Liver (tissue), 9 donors: ENCODE results near the gene PALMD. TPM values are rescaled to one million over a fixed set of nuclear protein-coding genes. Genes with fewer than 3 reads are reported as not detected.

Source experiments
- DNase-seq: peaks from one replicate; pipeline ENCODE4 v3.0.0-alpha.2; 2017; ENCODE audit warnings: low spot score
- H3K27ac ChIP-seq, 2 donors: one replicate each; pipeline ENCODE4 v1.7.0; 2013; ENCODE audit warnings: inconsistent platforms in 2 of 2, low read length in 2 of 2, control low read depth in 1 of 2, low read depth in 1 of 2, mild to moderate bottlenecking in 1 of 2
- H3K27me3 ChIP-seq, 4 donors: one replicate each; pipeline versions ENCODE4 v1.6.1 to v1.7.0; 2013; ENCODE audit warnings: low read length in 3 of 4, inconsistent platforms in 1 of 4, mild to moderate bottlenecking in 1 of 4, moderate library complexity in 1 of 4; ENCODE audit not compliant: control insufficient read depth in 4 of 4, insufficient read depth in 4 of 4
- H3K36me3 ChIP-seq, 4 donors: one replicate each; pipeline versions ENCODE4 v1.6.1 to v1.7.0; 2013; ENCODE audit warnings: low read length in 3 of 4, mild to moderate bottlenecking in 3 of 4, low read depth in 1 of 4, moderate library complexity in 1 of 4; ENCODE audit not compliant: control insufficient read depth in 4 of 4, insufficient read depth in 3 of 4
- H3K4me1 ChIP-seq, 4 donors: one replicate each; pipeline versions ENCODE4 v1.6.1 to v1.7.0; 2013; ENCODE audit warnings: low read length in 3 of 4, mild to moderate bottlenecking in 3 of 4, moderate library complexity in 1 of 4; ENCODE audit not compliant: control insufficient read depth in 4 of 4, insufficient read depth in 4 of 4
- H3K4me3 ChIP-seq, 3 donors: one replicate each; pipeline versions ENCODE4 v1.6.1 to v1.7.0; 2013; ENCODE audit warnings: low read length in 3 of 3, control low read depth in 1 of 3, low read depth in 1 of 3, mild to moderate bottlenecking in 1 of 3
- H3K9ac ChIP-seq, 2 donors: one replicate each; pipeline ENCODE4 v1.7.0; 2013; ENCODE audit warnings: low read length in 2 of 2, mild to moderate bottlenecking in 2 of 2, moderate library complexity in 2 of 2, control low read depth in 1 of 2, low read depth in 1 of 2
- H3K9me3 ChIP-seq, 4 donors: one replicate each; pipeline versions ENCODE4 v1.6.1 to v1.7.0; 2013; ENCODE audit warnings: low read length in 3 of 4; ENCODE audit not compliant: control insufficient read depth in 4 of 4
- CTCF ChIP-seq: fragments of 150-350 bp; IDR thresholded peaks from 2 replicates; pipeline ENCODE4 v1.5.1; 2017; ENCODE audit warnings: improper control_type of control experiment, low read depth, low read length; ENCODE audit not compliant: missing input control
- EGR1 ChIP-seq, 2 donors: IDR thresholded peaks; 2 replicates each; pipeline ENCODE4 v1.6.1; 2016 to 2018; ENCODE audit warnings: antibody characterized with exemption in 2 of 2, low read depth in 2 of 2
- FOXA1 ChIP-seq: IDR thresholded peaks from 2 replicates; pipeline ENCODE4 v1.6.1; 2016; ENCODE audit warnings: antibody characterized with exemption
- FOXA2 ChIP-seq: IDR thresholded peaks from 2 replicates; pipeline ENCODE4 v1.6.1; 2016; ENCODE audit warnings: antibody characterized with exemption
- GABPA ChIP-seq, 2 donors: IDR thresholded peaks in 1 of 2; conservative IDR thresholded peaks in 1 of 2; 2 replicates each; pipeline ENCODE4 v1.6.1; 2016; ENCODE audit warnings: antibody characterized with exemption in 2 of 2, mild to moderate bottlenecking in 1 of 2, moderate library complexity in 1 of 2
- HNF4A ChIP-seq, 2 donors: conservative IDR thresholded peaks; 2 replicates each; pipeline ENCODE4 v1.6.1; 2016; ENCODE audit warnings: antibody characterized with exemption in 2 of 2, mild to moderate bottlenecking in 2 of 2
- HNF4G ChIP-seq: IDR thresholded peaks from 2 replicates; pipeline ENCODE4 v1.6.1; 2016; ENCODE audit warnings: antibody characterized with exemption
- JUND ChIP-seq, 2 donors: IDR thresholded peaks; 2 replicates each; pipeline ENCODE4 v1.6.1; 2016; ENCODE audit warnings: antibody characterized with exemption in 2 of 2
- MAX ChIP-seq: IDR thresholded peaks from 2 replicates; pipeline ENCODE4 v1.6.1; 2016; ENCODE audit warnings: antibody characterized with exemption
- NR2F2 ChIP-seq: IDR thresholded peaks from 2 replicates; pipeline ENCODE4 v1.6.1; 2016; ENCODE audit warnings: antibody characterized with exemption
- RAD21 ChIP-seq, 2 donors: IDR thresholded peaks; 2 replicates each; pipeline ENCODE4 v1.6.1; 2016; ENCODE audit warnings: antibody characterized with exemption in 2 of 2, mild to moderate bottlenecking in 2 of 2
- RXRA ChIP-seq, 2 donors: IDR thresholded peaks; 2 replicates each; pipeline ENCODE4 v1.6.1; 2017 to 2018; ENCODE audit warnings: antibody characterized with exemption in 2 of 2, mild to moderate bottlenecking in 1 of 2
- SP1 ChIP-seq: IDR thresholded peaks from 2 replicates; pipeline ENCODE4 v1.6.1; 2018; ENCODE audit warnings: antibody characterized with exemption, mild to moderate bottlenecking
- TAF1 ChIP-seq: conservative IDR thresholded peaks from 2 replicates; pipeline ENCODE4 v1.6.1; 2016; ENCODE audit warnings: antibody characterized with exemption, mild to moderate bottlenecking
- YY1 ChIP-seq: IDR thresholded peaks from 2 replicates; pipeline ENCODE4 v1.6.1; 2016; ENCODE audit warnings: antibody characterized with exemption, mild to moderate bottlenecking
- ZBTB33 ChIP-seq: IDR thresholded peaks from 2 replicates; pipeline ENCODE4 v1.6.1; 2016; ENCODE audit warnings: antibody characterized with exemption
- WGBS: extraction: QIAGEN DNeasy Blood & Tissue Kit; methylation state at CpG from one replicate; pipeline ENCODE4 v1.1.7; 2013; 5-methylcytosine and 5-hydroxymethylcytosine counted together
- polyA plus RNA-seq, 2 donors: library from polyadenylated mRNA; stranded (reverse) in 1 of 2; unstranded in 1 of 2; fragments of 200-250 nt in 1 of 2; fragments of >200 nt in 1 of 2; fragmentation: Nextera tagmentation in 1 of 2; extraction: Ambion mirVana in 1 of 2; gene quantifications; one replicate each; pipeline versions ENCODE4 v1.2.1 to v1.2.3, GENCODE V29; 2013 to 2015
- total RNA-seq, 2 donors: library from RNA; depleted of rRNA; stranded (reverse); fragments of >200 nt; gene quantifications; one replicate each; pipeline ENCODE4 v1.2.3, GENCODE V29; 2014
- TF ChIP-seq, protein P1 (sequence below): IDR thresholded peaks from 2 replicates; pipeline ENCODE4 v1.6.1; 2016; ENCODE audit warnings: antibody characterized with exemption, mild to moderate bottlenecking
- TF ChIP-seq, protein P2 (sequence below): IDR thresholded peaks from 2 replicates; pipeline ENCODE4 v1.6.1; 2016; ENCODE audit warnings: antibody characterized with exemption
- donor health status: healthy.
- donor health status: healthy.
- donor health status: healthy.
- donor health status: healthy.
- donor health status: healthy.

The PALMD gene
- total and polyA plus RNA-seq, 4 donors: 9.7 to 24.0 (median 19.5) TPM

DNA sequence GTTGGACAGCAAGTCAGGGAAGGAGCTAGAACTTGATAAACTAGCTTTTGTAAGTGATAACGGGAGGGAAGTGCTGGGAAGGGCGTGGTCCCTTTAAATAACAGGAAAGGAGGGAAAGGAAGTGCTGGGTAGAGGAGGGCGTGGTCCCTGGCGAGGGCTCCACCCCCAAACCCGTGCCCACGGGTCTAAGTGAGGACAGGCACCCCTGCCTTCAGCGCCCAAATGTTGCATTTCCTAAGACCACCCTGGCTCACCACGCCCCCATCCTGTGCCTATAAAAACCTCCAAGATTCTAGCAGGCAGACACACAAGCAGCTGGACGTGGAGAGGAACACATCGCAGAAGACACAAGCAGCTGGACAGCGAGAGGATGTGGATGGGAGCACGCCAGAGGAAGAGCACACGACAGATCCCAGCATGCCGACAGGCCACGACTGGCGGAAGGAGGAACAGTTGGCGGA, 58.5 kb downstream of the PALMD start:
- Histone ChIP-seq H3K4me1 (no peaks in the 10 kb centered on the region), H3K27ac (no peak overlapping the region), H3K36me3 (peaks cover 0 to 27% (median 13%) of the 10 kb centered on the region in 4 donors), H3K27me3 (no peaks in the 10 kb centered on the region), H3K9me3 (no peaks in the 10 kb centered on the region), H3K9ac (no peak overlapping the region), H3K4me3 (no peak overlapping the region)
- WGBS: 80% methylated on average over 17 of the region's 17 CpGs
- DNase-seq: no peak
- TF ChIP-seq RXRA (IDR thresholded peaks at IDR 0.05) (no peak), NR2F2 (no peak), TAF1 (no peak), YY1 (no peak), HNF4A (conservative IDR thresholded peaks at IDR 0.05) (no peak), RAD21 (IDR thresholded peaks at IDR 0.05) (no peak), SP1 (no peak), FOXA1 (no peak), JUND (IDR thresholded peaks at IDR 0.05) (no peak)

- no peaks in the 10 kb centered on the region for H3K27me3 ChIP-seq
- no peak overlapping the region for H3K9ac ChIP-seq
- H3K9me3 ChIP-seq: no peaks in the 10 kb centered on the region
- no peak overlapping the region for H3K27ac ChIP-seq
- no peak overlapping the region for H3K4me3 ChIP-seq
- TF ChIP-seq FOXA2 (no peak), CTCF (no peak), FOXA1 (no peak), TAF1 (no peak), RAD21 (IDR thresholded peaks at IDR 0.05) (no peak), RXRA (IDR thresholded peaks at IDR 0.05) (no peak), YY1 (no peak), HNF4G (no peak), NR2F2 (no peak), MAX (no peak), EGR1 (IDR thresholded peaks at IDR 0.05; ENCODE audit: low read depth in 2 of 2) (no peak), GABPA (IDR thresholded peaks at IDR 0.05 in 1 of 2, conservative IDR thresholded peaks at IDR 0.05 in 1 of 2) (no peak), JUND (IDR thresholded peaks at IDR 0.05) (no peak), HNF4A (conservative IDR thresholded peaks at IDR 0.05) (no peak), ZBTB33 (no peak), SP1 (no peak)
- TF ChIP-seq, protein P1, sequence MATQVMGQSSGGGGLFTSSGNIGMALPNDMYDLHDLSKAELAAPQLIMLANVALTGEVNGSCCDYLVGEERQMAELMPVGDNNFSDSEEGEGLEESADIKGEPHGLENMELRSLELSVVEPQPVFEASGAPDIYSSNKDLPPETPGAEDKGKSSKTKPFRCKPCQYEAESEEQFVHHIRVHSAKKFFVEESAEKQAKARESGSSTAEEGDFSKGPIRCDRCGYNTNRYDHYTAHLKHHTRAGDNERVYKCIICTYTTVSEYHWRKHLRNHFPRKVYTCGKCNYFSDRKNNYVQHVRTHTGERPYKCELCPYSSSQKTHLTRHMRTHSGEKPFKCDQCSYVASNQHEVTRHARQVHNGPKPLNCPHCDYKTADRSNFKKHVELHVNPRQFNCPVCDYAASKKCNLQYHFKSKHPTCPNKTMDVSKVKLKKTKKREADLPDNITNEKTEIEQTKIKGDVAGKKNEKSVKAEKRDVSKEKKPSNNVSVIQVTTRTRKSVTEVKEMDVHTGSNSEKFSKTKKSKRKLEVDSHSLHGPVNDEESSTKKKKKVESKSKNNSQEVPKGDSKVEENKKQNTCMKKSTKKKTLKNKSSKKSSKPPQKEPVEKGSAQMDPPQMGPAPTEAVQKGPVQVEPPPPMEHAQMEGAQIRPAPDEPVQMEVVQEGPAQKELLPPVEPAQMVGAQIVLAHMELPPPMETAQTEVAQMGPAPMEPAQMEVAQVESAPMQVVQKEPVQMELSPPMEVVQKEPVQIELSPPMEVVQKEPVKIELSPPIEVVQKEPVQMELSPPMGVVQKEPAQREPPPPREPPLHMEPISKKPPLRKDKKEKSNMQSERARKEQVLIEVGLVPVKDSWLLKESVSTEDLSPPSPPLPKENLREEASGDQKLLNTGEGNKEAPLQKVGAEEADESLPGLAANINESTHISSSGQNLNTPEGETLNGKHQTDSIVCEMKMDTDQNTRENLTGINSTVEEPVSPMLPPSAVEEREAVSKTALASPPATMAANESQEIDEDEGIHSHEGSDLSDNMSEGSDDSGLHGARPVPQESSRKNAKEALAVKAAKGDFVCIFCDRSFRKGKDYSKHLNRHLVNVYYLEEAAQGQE: no peak
- TF ChIP-seq, protein P2, sequence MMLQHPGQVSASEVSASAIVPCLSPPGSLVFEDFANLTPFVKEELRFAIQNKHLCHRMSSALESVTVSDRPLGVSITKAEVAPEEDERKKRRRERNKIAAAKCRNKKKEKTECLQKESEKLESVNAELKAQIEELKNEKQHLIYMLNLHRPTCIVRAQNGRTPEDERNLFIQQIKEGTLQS: no peak
- DNase-seq: no peak
- no peaks in the 10 kb centered on the region for H3K4me1 ChIP-seq
- peaks cover 2 to 37% (median 21%) of the 10 kb centered on the region in 4 donors for H3K36me3 ChIP-seq
Measured at GRCh38 chr1:99705385-99705784, 59.5 kb downstream of the PALMD start.
